Uterus (tissue), 4 donors: ENCODE measurements around the gene SEC14L3. TPM values are rescaled to one million over a fixed set of nuclear protein-coding genes. Genes with fewer than 3 reads are reported as not detected.

Experiments used
- DNase-seq, 2 donors: peaks; one replicate each; pipeline ENCODE4 v3.0.0-alpha.2; 2019 to 2020
- H3K27ac ChIP-seq, 2 donors: fragments of 200-600 bp; sonication (generic); 1 replicate in 1 of 2; 2 replicates in 1 of 2; pipeline ENCODE4 v1.5.1; 2016 to 2018
- H3K27me3 ChIP-seq, 2 donors: fragments of 200-600 bp; sonication (generic); one replicate each; pipeline ENCODE4 v1.5.1; 2018 to 2019; ENCODE audit warnings: control low read depth in 1 of 2
- H3K36me3 ChIP-seq, 2 donors: fragments of 200-600 bp; sonication (generic); one replicate each; pipeline ENCODE4 v1.5.1; 2019; ENCODE audit warnings: control low read depth in 1 of 2
- H3K4me1 ChIP-seq, 2 donors: fragments of 200-600 bp; sonication (generic); one replicate each; pipeline ENCODE4 v1.5.1; 2018 to 2019; ENCODE audit warnings: control low read depth in 1 of 2
- H3K4me3 ChIP-seq, 2 donors: fragments of 200-600 bp; sonication (generic); 1 replicate in 1 of 2; 2 replicates in 1 of 2; pipeline ENCODE4 v1.5.1; 2018 to 2019; ENCODE audit warnings: mild to moderate bottlenecking in 1 of 2
- H3K9me3 ChIP-seq, 2 donors: fragments of 200-600 bp; sonication (generic); one replicate each; pipeline ENCODE4 v1.5.1; 2019; ENCODE audit warnings: control low read depth in 1 of 2
- CTCF ChIP-seq, 4 experiments: fragments of 200-600 bp in 2 of 4; fragments of 450-650 bp in 2 of 4; sonication (generic) in 2 of 4; IDR thresholded peaks; one replicate each; pipeline ENCODE4 v1.5.1; 2016 to 2019; ENCODE audit warnings: antibody characterized with exemption in 4 of 4, mild to moderate bottlenecking in 2 of 4, moderate library complexity in 1 of 4
- POLR2A ChIP-seq, 2 donors: fragments of 450-650 bp; IDR thresholded peaks; one replicate each; pipeline ENCODE4 v1.6.1; 2016; ENCODE audit warnings: antibody characterized with exemption in 2 of 2, mild to moderate bottlenecking in 1 of 2, moderate library complexity in 1 of 2
- intact Hi-C: fragments of 100-400 bp; cut with DNase I; formaldehyde crosslinking; loops from one replicate; pipeline ENCODE4 v1.15.1; 2023; ENCODE audit warnings: low total_unique reads
- total RNA-seq, 4 donors: library from RNA; depleted of rRNA in 3 of 4; stranded (reverse); fragments of >200 nt in 3 of 4; gene quantifications; one replicate each; pipeline versions ENCODE4 v1.1.0 to v1.2.4, GENCODE V29; 2014 to 2023
- donor health status: DM: yes; HTN: yes; CAD: no.

SEC14L3 gene
- total RNA-seq, 4 donors from 2014 or later, result not detected

GRCh38 chr22:30497466-30498150, 25.8 kb upstream of the SEC14L3 start:
- intact Hi-C loops, result no loop called here
- Histone ChIP-seq H3K27ac (no peak overlapping the region), H3K9me3 (no peaks in the 10 kb centered on the region), H3K4me3 (no peak overlapping the region), H3K27me3 (no peaks in the 10 kb centered on the region), H3K4me1 (no peaks in the 10 kb centered on the region), H3K36me3 (no peaks in the 10 kb centered on the region)
- DNase-seq, result no peak
- TF ChIP-seq CTCF (IDR thresholded peaks at IDR 0.05) (no peak), POLR2A (IDR thresholded peaks at IDR 0.05) (no peak)

DNA sequence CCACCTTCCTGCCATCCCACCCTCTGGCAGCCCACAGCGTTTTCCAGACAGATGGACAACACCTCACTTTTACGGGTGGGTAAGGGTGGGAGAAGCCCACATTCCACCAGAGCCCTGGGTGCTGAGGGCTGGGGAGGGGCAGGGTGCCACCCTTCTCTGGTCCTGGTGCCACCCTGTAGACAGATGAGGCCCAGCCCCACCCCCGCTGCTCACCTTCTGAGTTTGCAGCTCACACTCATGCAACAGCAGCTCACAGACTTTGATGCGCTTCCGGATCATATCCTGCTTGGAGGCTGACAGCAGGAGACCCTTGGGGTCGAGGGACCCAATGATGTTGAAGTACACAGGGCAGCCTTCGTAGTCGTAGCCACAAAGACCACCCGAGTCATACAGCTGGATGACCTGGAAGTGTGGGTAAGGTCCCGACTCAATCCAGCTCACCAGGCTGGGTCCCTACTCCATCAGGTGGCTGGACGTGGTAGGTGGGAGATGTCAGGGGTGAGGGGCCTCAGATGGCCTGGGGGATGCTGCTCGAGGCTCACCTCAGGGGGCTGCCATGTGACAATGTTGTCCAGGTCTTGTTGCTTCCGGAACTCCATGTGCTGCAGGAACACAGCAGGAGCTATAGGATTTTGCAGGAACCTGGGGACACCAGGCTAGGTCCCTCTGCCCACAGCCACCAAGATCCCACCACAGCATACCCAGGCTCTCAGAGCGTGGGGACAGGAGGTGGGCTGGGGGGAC, 23.4 kb upstream of the SEC14L3 start:
- no peak overlapping the region for H3K27ac ChIP-seq
- no peak for TF ChIP-seq POLR2A (IDR thresholded peaks at IDR 0.05)
- TF ChIP-seq CTCF (IDR thresholded peaks at IDR 0.05), result no peak
- H3K4me3 ChIP-seq, result no peak overlapping the region
- intact Hi-C loops, result no loop called here
- no peaks in the 10 kb centered on the region for H3K36me3 ChIP-seq
- no peaks in the 10 kb centered on the region for H3K4me1 ChIP-seq
- no peaks in the 10 kb centered on the region for H3K27me3 ChIP-seq
- no peak for DNase-seq
- H3K9me3 ChIP-seq, result no peaks in the 10 kb centered on the region

DNA sequence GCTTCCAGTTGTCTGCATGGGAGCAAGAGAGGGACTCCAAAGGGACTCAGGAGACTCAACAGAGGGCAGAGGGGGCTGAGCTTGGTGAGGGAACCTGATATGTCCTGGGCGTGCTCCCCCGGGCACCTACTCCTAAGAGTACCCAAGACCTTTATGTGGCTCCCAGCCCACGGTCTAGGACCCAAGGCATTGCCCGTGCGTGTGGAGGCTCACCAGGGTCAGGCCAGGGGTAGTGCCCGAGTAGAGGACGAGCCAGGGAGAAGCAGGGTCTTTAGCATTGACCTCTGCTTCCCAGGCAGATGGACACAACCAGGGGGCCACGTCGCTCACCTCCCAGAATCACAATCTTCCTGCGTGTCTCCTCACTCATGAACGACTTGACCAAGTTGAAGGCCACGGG, 20.3 kb upstream of the SEC14L3 start:
- Histone ChIP-seq H3K9me3 (no peaks in the 10 kb centered on the region), H3K27me3 (no peaks in the 10 kb centered on the region), H3K4me3 (no peak overlapping the region), H3K4me1 (no peaks in the 10 kb centered on the region), H3K36me3 (no peaks in the 10 kb centered on the region), H3K27ac (no peak overlapping the region)
- no peak for TF ChIP-seq POLR2A (IDR thresholded peaks at IDR 0.05)
- TF ChIP-seq CTCF (IDR thresholded peaks at IDR 0.05), result no peak
- no peak for DNase-seq
- intact Hi-C loops, result no loop called here

- Histone ChIP-seq H3K36me3 (no peaks in the 10 kb centered on the region), H3K27me3 (no peaks in the 10 kb centered on the region), H3K4me1 (no peaks in the 10 kb centered on the region), H3K27ac (no peak overlapping the region), H3K4me3 (no peak overlapping the region), H3K9me3 (no peaks in the 10 kb centered on the region)
- TF ChIP-seq POLR2A (IDR thresholded peaks at IDR 0.05), result no peak
- TF ChIP-seq CTCF (IDR thresholded peaks at IDR 0.05), result no peak
- no peak for DNase-seq
- intact Hi-C loops, result no loop called here
Observed at GRCh38 chr22:30491381-30491780, 19.6 kb upstream of the SEC14L3 start.

GRCh38 chr22:30490399-30490798, 18.6 kb upstream of the SEC14L3 start:
- DNase-seq, result no peak

More at GRCh38 chr22:30490399-30490798, 18.6 kb upstream of the SEC14L3 start:
- Histone ChIP-seq H3K4me1 (no peaks in the 10 kb centered on the region), H3K36me3 (no peaks in the 10 kb centered on the region), H3K27me3 (no peaks in the 10 kb centered on the region), H3K27ac (no peak overlapping the region), H3K9me3 (no peaks in the 10 kb centered on the region), H3K4me3 (no peak overlapping the region)
- intact Hi-C loops, result no loop called here
- TF ChIP-seq CTCF (IDR thresholded peaks at IDR 0.05), result no peak
- no peak for TF ChIP-seq POLR2A (IDR thresholded peaks at IDR 0.05)
